HAP-1 (cell line): ENCODE measurements around the gene TMEM253.

Experiments used
- DNase-seq, 2 experiments: peaks; one replicate each; pipeline ENCODE4 v3.0.0-alpha.2; 2016 to 2020; ENCODE audit warnings: low spot score in 2 of 2
- H3K27me3 ChIP-seq: fragments of 250-450 bp; sonication (Bioruptor Pico); 2 replicates; pipeline ENCODE4 v1.5.1; 2020; ENCODE audit warnings: low read depth, mild to moderate bottlenecking, moderate library complexity
- H3K36me3 ChIP-seq: fragments of 250-450 bp; sonication (Bioruptor Pico); replicated peaks from 2 replicates; pipeline ENCODE4 v1.5.1; 2020; ENCODE audit warnings: mild to moderate bottlenecking
- H3K4me1 ChIP-seq: fragments of 250-450 bp; sonication (Bioruptor Pico); 2 replicates; pipeline ENCODE4 v1.5.1; 2020; ENCODE audit warnings: mild to moderate bottlenecking
- H3K4me3 ChIP-seq: fragments of 250-450 bp; sonication (Bioruptor Pico); 2 replicates; pipeline ENCODE4 v1.5.1; 2020; ENCODE audit warnings: mild to moderate bottlenecking, moderate library complexity
- H3K9me3 ChIP-seq: fragments of 250-450 bp; sonication (Bioruptor Pico); 2 replicates; pipeline ENCODE4 v1.5.1; 2020; ENCODE audit warnings: mild to moderate bottlenecking, moderate library complexity
- in situ Hi-C: fragments of 300-500 bp; cut with MboI; formaldehyde crosslinking; loops from 3 replicates; pipeline ENCODE4 v1.14.3; 2020; ENCODE audit warnings: low sequenced_read_pairs, inconsistent platforms, mixed read lengths

Gene TMEM253

GRCh38 chr14:21100931-21101330, at the start of gene TMEM253:
Gene TMEM253 (plus strand): TSS chr14:21101066. CDS start chr14:21101344, 278 bp downstream.
- in situ Hi-C loops: loop anchor here (5.0 kb wide), 1 partner anchor 79 kb away; no protein-coding TSS in a partner anchor
- peaks cover 34% of the 10 kb centered on the region for H3K4me1 ChIP-seq
- H3K36me3 ChIP-seq: no peaks in the 10 kb centered on the region
- no peak within 1 kb of the TSS for H3K4me3 ChIP-seq
- no peaks in the 10 kb centered on the region for H3K27me3 ChIP-seq
- no peaks in the 10 kb centered on the region for H3K9me3 ChIP-seq
- DNase-seq: no peak

DNA sequence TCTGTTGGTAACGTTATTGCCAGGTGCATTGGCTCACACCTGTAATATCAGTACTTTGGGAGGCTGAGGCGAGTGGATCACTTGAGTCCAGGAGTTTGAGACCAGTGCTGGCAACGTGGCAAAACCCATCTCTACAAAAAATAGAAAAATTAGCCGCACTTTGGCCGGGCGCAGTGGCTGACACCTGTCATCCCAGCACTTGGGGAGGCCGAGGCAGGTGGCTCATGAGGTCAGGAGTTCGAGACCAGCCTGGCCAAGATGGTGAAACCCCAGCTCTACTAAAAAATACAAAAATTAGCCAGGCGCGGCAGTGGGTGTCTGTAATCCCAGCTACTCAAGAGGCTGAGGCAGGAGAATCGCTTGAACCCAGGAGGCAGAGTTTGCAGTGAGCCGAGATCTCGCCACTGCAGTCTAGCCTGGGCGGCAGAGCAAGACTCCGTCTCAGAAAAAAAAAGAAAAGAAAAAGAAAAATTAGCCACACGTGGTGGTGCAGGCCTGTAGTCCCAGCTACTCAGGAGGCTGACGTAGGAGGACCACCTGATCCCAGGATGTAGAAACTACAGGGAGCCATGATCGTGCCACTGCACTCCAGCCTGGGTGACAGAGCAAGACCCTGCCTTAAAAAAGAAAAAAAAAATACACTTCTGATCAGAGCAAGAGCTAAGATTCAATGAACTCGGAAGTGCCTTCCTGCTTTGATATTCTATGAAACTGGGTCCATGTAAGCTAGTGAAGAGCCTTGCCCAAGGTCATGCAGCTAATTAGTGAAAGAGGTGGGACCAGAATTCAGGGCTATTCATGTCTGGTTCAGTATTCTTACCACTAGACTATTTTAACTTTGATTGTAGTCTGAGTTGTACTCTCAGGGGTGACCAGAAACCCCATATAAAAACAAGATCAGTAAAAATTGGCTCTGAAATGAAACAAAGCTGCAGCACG, 47.4 kb upstream of the TMEM253 start:
- H3K4me3 ChIP-seq: no peak overlapping the region
- no peaks in the 10 kb centered on the region for H3K36me3 ChIP-seq
- H3K27me3 ChIP-seq: no peaks in the 10 kb centered on the region
- H3K4me1 ChIP-seq: no peaks in the 10 kb centered on the region
- H3K9me3 ChIP-seq: no peaks in the 10 kb centered on the region
- DNase-seq: no peak
- in situ Hi-C loops: no loop called here

GRCh38 chr14:21054123-21054767, 46.6 kb upstream of the TMEM253 start:
- in situ Hi-C loops: no loop called here

DNA sequence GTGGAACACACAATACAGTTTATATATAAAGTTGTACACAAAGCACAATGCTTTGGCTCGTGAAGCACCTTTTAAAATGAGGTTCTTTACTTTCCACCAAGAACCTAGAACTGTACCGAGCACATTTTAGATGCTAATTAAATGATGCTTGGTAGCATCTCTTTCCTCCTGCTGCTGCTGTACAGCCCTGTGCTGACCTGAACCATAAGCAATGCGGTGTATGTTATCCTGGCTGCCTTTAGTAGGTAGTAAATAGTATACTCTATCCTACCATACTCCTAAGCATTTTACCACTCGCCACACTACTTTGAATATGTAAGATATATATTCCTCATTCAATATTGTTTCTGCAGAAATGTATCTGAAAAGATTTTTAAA, 46.1 kb upstream of the TMEM253 start:
- in situ Hi-C loops: no loop called here
- H3K36me3 ChIP-seq: no peaks in the 10 kb centered on the region
- no peaks in the 10 kb centered on the region for H3K27me3 ChIP-seq
- no peak overlapping the region for H3K4me3 ChIP-seq
- DNase-seq: no peak
- no peaks in the 10 kb centered on the region for H3K4me1 ChIP-seq
- H3K9me3 ChIP-seq: no peaks in the 10 kb centered on the region

More at GRCh38 chr14:21054123-21054767, 46.6 kb upstream of the TMEM253 start:
- H3K36me3 ChIP-seq: no peaks in the 10 kb centered on the region
- DNase-seq: no peak
- no peaks in the 10 kb centered on the region for H3K27me3 ChIP-seq
- no peak overlapping the region for H3K4me3 ChIP-seq
- H3K9me3 ChIP-seq: no peaks in the 10 kb centered on the region
- no peaks in the 10 kb centered on the region for H3K4me1 ChIP-seq

DNA sequence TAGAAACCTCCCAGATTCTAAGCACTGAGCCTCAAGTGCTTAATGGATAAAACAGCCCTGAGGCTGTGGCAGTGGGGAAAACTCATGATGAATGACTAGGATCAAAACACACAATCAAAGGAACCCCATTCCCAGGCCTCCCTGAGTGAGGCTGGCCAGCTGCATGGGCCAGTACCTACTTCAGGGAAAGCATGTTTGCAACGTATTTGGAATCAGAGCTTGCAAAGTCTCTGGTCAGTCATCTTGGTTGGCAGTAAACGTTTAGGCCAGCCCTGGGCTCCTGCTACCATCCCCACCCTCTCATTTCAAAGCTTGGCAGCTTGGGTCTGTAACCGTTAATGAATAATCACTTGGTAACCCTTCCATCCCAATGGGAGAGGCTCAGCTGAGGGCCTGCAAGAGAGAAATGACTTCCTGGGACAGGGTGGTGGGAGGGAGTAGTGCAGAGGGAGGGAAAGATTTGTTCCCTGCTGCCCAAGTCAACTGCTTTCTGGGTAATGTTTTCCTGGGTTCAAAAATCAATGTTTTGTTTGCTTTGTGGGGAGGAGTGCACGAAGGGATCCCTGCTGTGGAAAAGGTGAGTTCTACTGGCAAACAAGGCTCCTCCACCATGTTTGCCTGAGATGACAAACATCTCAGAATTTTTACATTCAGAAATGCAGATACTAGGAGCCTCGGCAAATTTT, 45.3 kb upstream of the TMEM253 start:
- no peaks in the 10 kb centered on the region; the same call in 1 of the 2 replicates for H3K27me3 ChIP-seq
- no peaks in the 10 kb centered on the region for H3K36me3 ChIP-seq
- no peaks in the 10 kb centered on the region for H3K4me1 ChIP-seq
- no peak for DNase-seq
- in situ Hi-C loops: no loop called here
- no peak overlapping the region for H3K4me3 ChIP-seq
- no peaks in the 10 kb centered on the region for H3K9me3 ChIP-seq

DNA sequence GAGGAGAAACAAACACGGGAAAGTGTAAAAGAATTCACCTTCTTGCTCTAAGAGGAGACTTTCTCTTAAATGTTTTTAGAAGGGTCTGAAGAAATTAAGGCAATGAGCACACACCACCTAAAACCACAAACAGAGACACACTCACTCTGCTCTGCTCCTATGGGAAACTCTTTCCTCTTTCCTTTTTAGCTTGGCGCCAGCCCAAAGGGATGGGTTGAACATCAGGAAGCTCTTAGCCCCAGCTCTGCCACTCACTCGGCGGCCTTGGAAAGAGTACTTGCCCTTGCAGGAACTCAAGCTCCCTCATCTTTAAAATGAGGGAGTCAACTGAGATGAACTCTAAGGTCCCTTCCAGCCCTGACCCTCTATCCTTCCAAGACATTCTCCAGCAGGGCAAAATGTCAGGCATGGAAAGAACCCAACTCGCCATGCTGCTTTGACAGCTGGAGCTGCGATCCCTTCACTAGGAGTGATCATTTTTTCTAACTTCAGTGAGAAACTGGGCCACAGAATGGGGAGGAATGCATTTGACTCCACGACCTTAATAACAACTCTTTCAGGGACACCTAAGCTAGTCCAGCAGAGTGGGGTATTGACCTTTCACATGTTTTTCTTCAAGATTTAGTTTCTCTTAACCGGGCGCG, 44.2 kb upstream of the TMEM253 start:
- Histone ChIP-seq H3K9me3 (no peaks in the 10 kb centered on the region), H3K27me3 (no peaks in the 10 kb centered on the region; the same call in 1 of the 2 replicates), H3K4me3 (no peak overlapping the region), H3K36me3 (no peaks in the 10 kb centered on the region), H3K4me1 (no peaks in the 10 kb centered on the region)
- in situ Hi-C loops: no loop called here
- DNase-seq: no peak

- H3K27me3 ChIP-seq: peaks cover 2% of the 10 kb centered on the region
- in situ Hi-C loops: no loop called here
- no peaks in the 10 kb centered on the region for H3K9me3 ChIP-seq
- H3K4me3 ChIP-seq: no peak within 1 kb of the TSS
- DNase-seq: no peak
- no peaks in the 10 kb centered on the region for H3K36me3 ChIP-seq
- H3K4me1 ChIP-seq: no peaks in the 10 kb centered on the region
Measured at GRCh38 chr14:21057803-21058675, 42.8 kb upstream of the TMEM253 start, which contains the start of gene RNASE8. Gene RNASE8 (plus strand): TSS chr14:21057822. CDS start chr14:21057893, 71 bp downstream.

GRCh38 chr14:21058903-21059302, 42.0 kb upstream of the TMEM253 start:
- in situ Hi-C loops: no loop called here

DNA sequence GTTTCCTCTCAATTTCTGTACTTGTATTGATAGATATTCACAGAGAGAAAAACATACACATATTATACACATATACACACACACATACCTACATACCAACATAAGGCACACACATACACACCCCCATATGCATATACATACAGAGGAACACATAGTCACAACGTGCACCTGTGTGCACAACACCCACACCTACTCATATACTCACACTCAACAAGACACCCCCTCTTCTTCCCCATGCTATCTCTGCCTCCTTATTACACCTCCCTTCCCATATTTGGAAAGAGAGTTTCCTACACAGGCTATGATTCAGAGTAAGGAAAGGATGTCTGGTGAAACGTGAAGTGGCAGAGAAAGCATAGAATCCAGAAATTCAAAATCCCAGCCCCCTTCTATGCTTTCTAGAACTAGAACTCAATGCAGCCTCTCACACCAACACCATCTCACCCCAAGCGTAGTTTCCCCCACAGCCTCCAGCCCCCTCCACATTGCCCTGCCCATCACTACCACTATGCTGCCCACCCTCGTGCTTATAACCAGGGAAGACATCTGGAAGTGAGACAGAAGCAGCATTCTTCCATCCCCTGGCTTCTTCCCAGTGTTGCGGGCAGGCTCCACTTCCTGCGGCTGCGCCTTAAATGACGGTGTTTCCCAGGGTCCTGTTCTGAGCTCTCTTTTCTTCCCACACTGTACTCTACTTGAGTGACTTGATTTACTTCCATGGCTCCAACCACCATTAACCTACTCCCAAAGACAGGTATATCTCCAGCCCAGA, 40.8 kb upstream of the TMEM253 start:
- Histone ChIP-seq H3K36me3 (no peaks in the 10 kb centered on the region), H3K4me1 (no peaks in the 10 kb centered on the region), H3K4me3 (no peak overlapping the region), H3K9me3 (no peaks in the 10 kb centered on the region), H3K27me3 (peaks cover 8% of the 10 kb centered on the region)
- no peak for DNase-seq
- in situ Hi-C loops: no loop called here

More at GRCh38 chr14:21058903-21059302, 42.0 kb upstream of the TMEM253 start:
- Histone ChIP-seq H3K4me3 (no peak overlapping the region), H3K9me3 (no peaks in the 10 kb centered on the region), H3K36me3 (no peaks in the 10 kb centered on the region), H3K27me3 (peaks cover 8% of the 10 kb centered on the region), H3K4me1 (no peaks in the 10 kb centered on the region)
- no peak for DNase-seq

- in situ Hi-C loops: no loop called here
- no peaks in the 10 kb centered on the region for H3K9me3 ChIP-seq
Measured at GRCh38 chr14:21060614-21061346, 40.1 kb upstream of the TMEM253 start.

DNA sequence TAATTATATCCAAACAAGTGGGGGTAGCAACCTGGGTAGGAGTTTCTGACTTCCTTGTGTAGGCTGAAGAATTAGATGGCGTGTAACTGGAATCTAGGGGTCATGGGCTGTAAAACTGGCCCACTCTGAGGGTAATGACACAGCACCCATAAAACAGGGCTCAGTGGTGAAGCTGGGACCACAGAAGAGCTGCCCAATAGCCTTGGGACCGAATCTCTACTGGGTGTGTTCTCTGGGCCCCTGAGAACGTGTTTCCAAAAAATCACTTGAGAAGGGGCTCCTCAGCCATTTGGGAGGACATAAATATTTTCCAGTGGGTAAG, 39.6 kb upstream of the TMEM253 start:
- in situ Hi-C loops: no loop called here
- Histone ChIP-seq H3K36me3 (no peaks in the 10 kb centered on the region), H3K27me3 (peaks cover 15% of the 10 kb centered on the region), H3K9me3 (no peaks in the 10 kb centered on the region), H3K4me1 (no peaks in the 10 kb centered on the region), H3K4me3 (no peak overlapping the region)
- no peak for DNase-seq

More at GRCh38 chr14:21060614-21061346, 40.1 kb upstream of the TMEM253 start:
- no peak overlapping the region for H3K4me3 ChIP-seq
- H3K4me1 ChIP-seq: no peaks in the 10 kb centered on the region
- no peaks in the 10 kb centered on the region for H3K36me3 ChIP-seq
- no peak for DNase-seq
- H3K27me3 ChIP-seq: peaks cover 15% of the 10 kb centered on the region

- Histone ChIP-seq H3K27me3 (peaks cover 19% of the 10 kb centered on the region), H3K4me1 (no peaks in the 10 kb centered on the region), H3K36me3 (no peaks in the 10 kb centered on the region), H3K9me3 (no peaks in the 10 kb centered on the region), H3K4me3 (no peak overlapping the region)
- DNase-seq: no peak
- in situ Hi-C loops: no loop called here
Measured at GRCh38 chr14:21063479-21063878, 37.4 kb upstream of the TMEM253 start.
